Fibroblast of skin of right quadriceps (primary cell): ENCODE results near the gene PRPF40B.
"Not testable (repeated sequence)": the region's sequence is repeated elsewhere in the genome, so short reads cannot be mapped to it uniquely, and the experiment has no call there.

Source experiments
- DNase-seq: peaks from one replicate; pipeline ENCODE4 v3.0.0-alpha.2; 2013

PRPF40B gene

DNA sequence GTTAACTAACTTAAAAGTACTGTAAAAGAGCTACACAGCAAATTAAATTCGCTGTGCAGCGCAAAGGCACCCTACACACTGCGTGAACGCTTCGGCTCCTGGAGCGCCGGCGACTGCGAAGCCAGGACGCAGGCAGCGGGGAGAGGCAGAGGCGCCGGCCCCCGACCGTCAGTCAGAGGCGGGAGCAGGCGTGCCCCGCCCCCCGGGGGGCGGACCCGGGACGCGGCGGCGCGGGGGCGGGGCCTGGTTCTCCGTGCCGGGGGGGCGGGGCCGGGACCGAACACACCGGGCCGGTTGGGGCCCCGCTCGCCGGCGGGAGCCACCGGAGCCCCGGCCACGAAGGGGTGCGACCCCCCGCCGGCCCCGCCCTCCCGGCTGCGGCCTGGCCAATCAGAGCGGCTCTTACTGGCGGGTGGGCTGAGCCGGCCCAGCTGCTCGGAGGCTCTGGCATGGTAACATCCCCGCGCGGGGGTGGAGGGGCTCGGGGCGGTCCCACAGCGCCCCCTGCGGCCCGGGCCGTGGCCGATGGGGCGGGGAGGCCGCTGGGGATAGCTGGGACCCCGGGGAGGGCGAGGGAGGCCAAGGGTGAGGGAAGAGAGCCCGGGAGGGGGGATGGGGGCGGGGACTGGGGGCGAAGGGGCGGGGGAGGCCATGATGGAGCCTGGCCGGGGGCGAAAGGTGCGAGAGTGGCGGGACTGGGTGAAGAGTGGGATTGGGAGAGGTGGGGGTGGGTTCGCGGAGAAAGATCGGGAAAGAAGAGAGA is at the start of gene PRPF40B:
TSS of gene PRPF40B (plus strand) at position 420 of the 763 bp plus-strand sequence. CDS start at position 450, 30 bp downstream.
- peak; percentile 79 for DNase-seq

GRCh38 chr12:49577589-49578315 is 45.6 kb upstream of the PRPF40B start:
- no peak for DNase-seq

DNA sequence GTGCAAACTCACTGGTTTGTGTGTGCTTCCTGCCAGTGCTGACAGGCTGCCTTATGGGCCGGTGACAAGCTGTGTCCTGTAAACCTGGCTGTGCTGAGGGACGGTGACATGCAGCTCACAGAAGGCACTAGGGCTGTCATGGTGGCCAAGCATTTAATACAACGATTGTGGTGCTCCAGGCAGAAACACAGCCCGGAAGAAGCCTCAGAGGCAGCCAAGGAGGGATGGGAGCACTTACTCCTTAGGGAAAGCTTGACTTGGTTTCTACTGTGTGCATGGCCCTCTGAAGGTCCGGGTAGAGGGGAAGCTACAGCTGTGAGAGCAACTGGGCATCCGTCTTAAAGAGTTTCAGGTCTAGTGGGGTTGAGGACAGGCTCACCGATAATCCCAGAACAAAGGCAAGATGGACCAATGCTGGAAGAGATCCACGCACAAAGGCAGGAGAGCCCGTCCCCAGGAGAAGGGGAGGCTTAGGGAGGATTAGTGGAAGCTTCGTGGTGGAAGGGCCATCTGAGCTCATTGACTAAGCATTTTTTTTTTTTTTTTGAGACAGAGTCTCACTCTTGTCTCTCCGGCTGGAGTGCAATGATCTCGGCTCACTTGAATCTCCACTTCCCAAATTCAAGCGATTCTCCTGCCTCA is 44.8 kb upstream of the PRPF40B start:
- no peak for DNase-seq

GRCh38 chr12:49580572-49581535 is 42.5 kb upstream of the PRPF40B start:
- DNase-seq, result peak; percentile 70

- DNase-seq, result no peak
These were observed 41.2 kb upstream of the PRPF40B start for GRCh38 chr12:49582201-49582600.

- DNase-seq, result no peak
These were observed 40.5 kb upstream of the PRPF40B start for GRCh38 chr12:49582850-49583249.

GRCh38 chr12:49583366-49584094 is 39.8 kb upstream of the PRPF40B start:
- no peak for DNase-seq

- DNase-seq, result no peak
These were observed 38.8 kb upstream of the PRPF40B start for GRCh38 chr12:49584591-49584990.

- no peak for DNase-seq
These were observed 37.6 kb upstream of the PRPF40B start for GRCh38 chr12:49585477-49586459.

GRCh38 chr12:49587174-49587908 is 36.0 kb upstream of the PRPF40B start:
- DNase-seq, result no peak

DNA sequence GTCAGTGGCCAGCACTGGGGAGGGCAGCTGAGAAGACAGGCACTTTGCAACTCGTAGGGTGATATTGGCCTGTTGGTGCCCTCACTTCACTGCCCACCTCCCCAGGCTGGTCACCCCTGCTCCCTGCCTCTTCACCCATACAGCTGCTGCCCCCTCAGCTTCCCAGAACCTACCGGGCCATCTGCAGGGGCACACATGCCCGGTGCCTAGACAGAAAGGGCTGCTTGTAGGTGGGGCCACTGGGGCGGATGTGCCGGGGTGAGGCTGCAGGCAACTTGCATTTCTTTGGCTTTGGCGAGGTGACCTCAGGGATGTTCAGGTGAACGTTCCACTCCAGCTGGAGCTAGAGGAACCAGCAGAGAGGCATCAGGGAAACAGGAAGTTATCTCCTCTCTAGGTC is 35.1 kb upstream of the PRPF40B start:
- DNase-seq, result no peak

DNA sequence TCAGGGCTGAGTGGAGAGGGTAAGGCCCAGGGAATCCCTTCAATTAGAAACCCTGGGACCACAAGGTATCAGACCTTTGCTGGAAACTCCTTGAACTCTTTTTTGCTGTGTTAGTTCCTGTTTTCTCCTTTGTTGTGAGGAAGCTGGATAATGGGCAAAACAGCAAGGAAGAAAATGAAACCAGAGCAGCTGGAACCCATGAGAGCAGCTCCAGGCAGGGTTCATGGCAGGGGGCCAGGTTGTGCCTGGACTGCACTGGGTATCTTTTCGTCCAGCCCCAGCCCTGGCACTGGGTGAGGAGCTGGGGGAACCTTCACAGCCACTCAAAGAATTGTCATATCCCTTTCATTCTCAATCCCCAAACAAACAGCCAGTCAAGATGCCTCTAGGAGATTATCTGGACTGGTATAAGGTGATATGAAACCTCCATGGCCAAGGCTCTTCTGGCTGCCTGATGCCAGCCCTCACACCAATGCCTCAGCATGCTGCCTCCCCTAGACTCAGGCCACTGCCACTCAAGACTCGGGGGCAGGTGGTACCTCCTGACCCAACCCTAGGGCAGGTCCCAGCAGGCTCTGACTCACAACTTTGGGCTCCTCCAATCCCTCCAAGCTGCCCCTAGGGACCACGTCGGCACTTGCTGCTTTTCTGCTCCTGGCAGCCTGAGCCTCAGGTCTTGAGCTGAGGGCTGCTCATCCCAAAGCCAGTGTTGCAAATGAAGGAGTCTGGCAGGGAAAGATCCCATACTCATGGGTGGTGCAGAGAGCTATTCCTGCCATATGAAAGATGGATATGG is 34.4 kb upstream of the PRPF40B start:
- no peak for DNase-seq

DNA sequence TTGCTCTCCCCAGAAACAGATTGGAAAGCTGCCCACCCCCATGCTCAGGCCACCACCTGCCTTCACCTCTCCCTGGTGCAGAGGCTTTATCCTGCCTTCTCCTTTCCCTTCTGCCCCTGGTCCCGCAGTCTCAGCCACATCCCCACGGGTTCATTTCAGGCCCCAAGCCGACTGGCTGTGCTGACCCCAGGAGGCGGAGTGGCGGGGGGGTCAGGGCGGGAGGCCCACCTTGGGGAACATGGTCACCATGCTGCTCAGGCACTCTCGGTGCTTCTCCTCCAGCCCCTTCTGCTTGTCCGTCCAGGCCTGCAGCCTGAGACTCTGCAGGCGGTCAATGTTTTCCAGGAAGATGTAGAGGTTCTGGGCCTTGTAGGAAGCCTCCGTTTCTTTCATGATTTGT is 24.8 kb upstream of the PRPF40B start:
- no peak for DNase-seq

- no peak for DNase-seq
These were observed 23.4 kb upstream of the PRPF40B start for GRCh38 chr12:49599961-49600360.

DNA sequence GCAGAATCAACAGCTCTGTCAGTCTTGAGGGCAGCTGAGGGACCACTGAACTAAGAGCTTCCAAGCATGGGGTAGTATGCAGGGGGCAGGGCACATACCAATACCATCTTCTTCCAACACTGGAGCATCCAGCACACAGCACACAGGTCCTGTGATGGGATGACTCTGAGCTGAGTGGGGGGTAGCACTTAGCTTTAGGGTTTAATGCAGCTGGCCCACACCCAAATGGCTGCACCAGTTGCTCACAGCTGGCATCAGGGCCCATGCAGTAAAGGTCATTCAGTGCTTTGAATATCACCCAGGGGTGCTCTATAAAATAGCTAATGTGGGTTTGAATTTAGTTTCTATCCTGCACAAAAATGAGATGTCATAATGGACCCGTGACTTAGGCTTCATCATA is 19.6 kb upstream of the PRPF40B start:
- no peak for DNase-seq

DNA sequence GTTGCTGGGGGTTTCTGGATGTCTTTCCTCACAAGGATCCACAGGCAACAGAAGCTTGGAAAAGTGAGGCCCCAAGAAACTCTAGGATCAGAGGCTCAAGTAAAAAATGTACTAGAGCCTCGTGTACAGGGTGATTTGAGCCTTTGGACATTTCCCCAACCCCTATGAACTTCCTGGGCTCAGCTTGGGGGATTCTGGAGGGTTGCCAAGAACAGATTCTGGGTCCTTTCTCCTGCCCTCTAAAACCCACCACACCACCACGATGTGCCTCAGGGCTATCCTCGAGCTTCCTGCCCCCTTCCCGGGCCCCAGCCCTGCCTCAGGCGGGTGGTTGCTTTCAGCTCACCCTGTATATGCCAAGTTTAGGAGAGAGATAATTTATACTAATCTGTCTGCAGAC is 18.5 kb upstream of the PRPF40B start:
- no peak for DNase-seq

- not testable (repeated sequence) for DNase-seq
These were observed 17.8 kb upstream of the PRPF40B start, which contains the start of gene FAM186B for GRCh38 chr12:49605539-49605938. Gene FAM186B, minus strand, starts transcription at chr12:49605639. Its CDS starts 162 bp downstream, at chr12:49605477.

DNA sequence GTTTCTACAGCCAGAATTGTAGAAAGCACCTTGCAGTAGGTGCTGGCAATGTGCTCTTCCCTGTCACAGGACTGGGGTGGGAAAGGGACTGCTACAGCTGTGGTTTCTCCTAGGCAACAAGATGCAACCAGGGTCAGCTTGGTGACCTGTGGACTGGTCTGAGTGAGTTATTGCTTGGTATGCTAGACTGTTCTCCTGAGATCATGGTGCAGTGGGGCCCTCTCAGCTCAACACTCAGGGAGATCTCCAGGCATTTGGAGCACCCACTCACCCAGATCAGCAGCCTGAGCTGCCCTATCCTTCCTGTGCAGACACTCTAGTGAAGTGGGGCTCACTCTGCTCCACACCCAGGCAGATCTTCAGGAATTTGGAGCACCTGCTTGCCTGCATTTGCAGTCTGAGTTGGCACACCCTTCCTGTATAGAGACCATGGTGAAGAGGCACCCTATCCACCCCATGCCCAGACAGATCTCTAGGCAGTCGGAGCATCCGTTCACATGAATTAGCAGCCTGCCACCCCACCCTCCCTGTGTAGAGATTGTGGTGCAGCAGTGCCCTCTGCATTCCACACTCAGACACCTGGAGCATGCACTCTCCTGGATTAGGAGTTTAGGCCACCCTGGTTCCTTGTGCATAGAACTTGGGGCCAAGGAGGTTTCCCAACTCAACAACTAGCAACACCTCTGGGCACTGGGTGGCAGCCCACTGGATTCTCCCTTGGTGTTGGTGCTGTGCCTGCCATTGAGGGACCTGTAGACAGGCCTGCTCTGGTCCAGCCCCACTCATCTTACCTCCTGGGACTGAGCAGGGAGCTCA is 14.1 kb upstream of the PRPF40B start:
- no peak for DNase-seq
